CD14-positive monocyte (primary cell): ENCODE results near the gene NAT9. TPM values are rescaled to one million over a fixed set of nuclear protein-coding genes. Genes with fewer than 3 reads are reported as not detected.

Experiments used
- DNase-seq, 3 donors: peaks; one replicate each; pipeline ENCODE4 v3.0.0-alpha.2; 2011 to 2022
- H2AFZ ChIP-seq: 2 replicates; pipeline ENCODE4 v1.6.0; 2012; ENCODE audit warnings: mild to moderate bottlenecking, low read depth, low read length, inconsistent platforms; ENCODE audit not compliant: insufficient read depth, poor library complexity, severe bottlenecking
- H3K27ac ChIP-seq, 2 donors: 1 replicate in 1 of 2; 2 replicates in 1 of 2; pipeline ENCODE4 v1.5.1; 2012 to 2013; ENCODE audit warnings: low read length in 2 of 2, control low read depth in 1 of 2, inconsistent platforms in 1 of 2, low read depth in 1 of 2, mild to moderate bottlenecking in 1 of 2
- H3K27me3 ChIP-seq, 2 donors: one replicate each; pipeline versions ENCODE4 v1.6.0 to v1.6.1; 2011 to 2013; ENCODE audit warnings: low read length in 2 of 2; ENCODE audit not compliant: control insufficient read depth in 2 of 2, insufficient read depth in 2 of 2
- H3K36me3 ChIP-seq, 2 donors: replicated peaks in 1 of 2; 1 replicate in 1 of 2; 2 replicates in 1 of 2; pipeline versions ENCODE4 v1.5.1 to v1.6.1; 2012 to 2013; ENCODE audit warnings: low read length in 2 of 2, control low read depth in 1 of 2, inconsistent platforms in 1 of 2, mild to moderate bottlenecking in 1 of 2; ENCODE audit not compliant: insufficient read depth in 2 of 2, control insufficient read depth in 1 of 2
- H3K4me1 ChIP-seq, 2 donors: 1 replicate in 1 of 2; 2 replicates in 1 of 2; pipeline versions ENCODE4 v1.5.1 to v1.6.1; 2012 to 2013; ENCODE audit warnings: low read length in 2 of 2, control low read depth in 1 of 2, inconsistent platforms in 1 of 2, mild to moderate bottlenecking in 1 of 2, moderate library complexity in 1 of 2; ENCODE audit not compliant: insufficient read depth in 2 of 2, control insufficient read depth in 1 of 2
- H3K4me2 ChIP-seq: replicated peaks from 2 replicates; pipeline ENCODE3; 2012; ENCODE audit warnings: low read length, moderate library complexity, mild to moderate bottlenecking; ENCODE audit not compliant: poor library complexity, severe bottlenecking; ENCODE audit errors: extremely low read depth
- H3K4me3 ChIP-seq, 3 experiments: fragments of 200-600 bp in 1 of 3; sonication (generic) in 1 of 3; replicated peaks in 1 of 3; 1 replicate in 2 of 3; 2 replicates in 1 of 3; pipeline ENCODE4 v1.5.1; 2011 to 2013; ENCODE audit warnings: low read length in 3 of 3, mild to moderate bottlenecking in 3 of 3, control low read depth in 2 of 3, low read depth in 2 of 3, inconsistent platforms in 1 of 3, moderate library complexity in 1 of 3
- H3K79me2 ChIP-seq: 2 replicates; pipeline ENCODE4 v1.6.0; 2012; ENCODE audit warnings: mild to moderate bottlenecking, control low read depth, inconsistent platforms, low read length, moderate library complexity; ENCODE audit not compliant: insufficient read depth
- H3K9ac ChIP-seq: 2 replicates; pipeline ENCODE4 v1.6.0; 2017; ENCODE audit warnings: low read length, mild to moderate bottlenecking; ENCODE audit not compliant: insufficient read depth, poor library complexity, severe bottlenecking
- H3K9me3 ChIP-seq, 2 donors: replicated peaks in 1 of 2; 1 replicate in 1 of 2; 2 replicates in 1 of 2; pipeline versions ENCODE4 v1.5.1 to v1.6.1; 2012 to 2013; ENCODE audit warnings: low read length in 2 of 2, control low read depth in 1 of 2; ENCODE audit not compliant: control insufficient read depth in 1 of 2, insufficient read depth in 1 of 2
- H4K20me1 ChIP-seq: 2 replicates; pipeline ENCODE4 v1.6.0; 2012; ENCODE audit warnings: mild to moderate bottlenecking, low read length, control low read depth, moderate library complexity; ENCODE audit not compliant: insufficient read depth
- H3K27ac Mint-ChIP-seq, 7 donors: one replicate each; pipeline ENCODE4 v1.8.0; 2020; ENCODE audit warnings: mild to moderate bottlenecking in 7 of 7, mixed read lengths in 7 of 7, moderate library complexity in 6 of 7, inconsistent platforms in 2 of 7
- H3K27me3 Mint-ChIP-seq, 3 donors: one replicate each; pipeline ENCODE4 v1.8.0; 2021 to 2022; ENCODE audit warnings: low read depth in 3 of 3, mild to moderate bottlenecking in 3 of 3, mixed read lengths in 3 of 3, moderate library complexity in 3 of 3, inconsistent platforms in 1 of 3
- H3K36me3 Mint-ChIP-seq, 2 donors: one replicate each; pipeline ENCODE4 v1.8.0; 2020; ENCODE audit warnings: mixed read lengths in 2 of 2, inconsistent platforms in 1 of 2, mild to moderate bottlenecking in 1 of 2
- H3K4me1 Mint-ChIP-seq: one replicate; pipeline ENCODE4 v1.8.0; 2020; ENCODE audit warnings: mild to moderate bottlenecking, mixed read lengths
- H3K4me3 Mint-ChIP-seq, 2 donors: one replicate each; pipeline ENCODE4 v1.8.0; 2020; ENCODE audit warnings: mild to moderate bottlenecking in 2 of 2, mixed read lengths in 2 of 2, moderate library complexity in 1 of 2
- H3K9me3 Mint-ChIP-seq, 7 donors: one replicate each; pipeline ENCODE4 v1.8.0; 2020 to 2022; ENCODE audit warnings: mixed read lengths in 7 of 7, mild to moderate bottlenecking in 6 of 7, moderate library complexity in 6 of 7, inconsistent platforms in 2 of 7
- WGBS: methylation state at CpG from one replicate; pipeline ENCODE4 v1.1.5; 2013; ENCODE audit warnings: missing lambda C conversion rate; ENCODE audit not compliant: insufficient coverage; 5-methylcytosine and 5-hydroxymethylcytosine counted together
- intact Hi-C, 2 donors: fragments of 100-400 bp; cut with micrococcal nuclease; formaldehyde crosslinking; loops; one replicate each; pipeline versions ENCODE4 v1.15.0 to v1.15.1; 2023
- polyA plus RNA-seq, 3 donors: library from polyadenylated mRNA; depleted of rRNA in 1 of 3; unstranded in 2 of 3; stranded (reverse) in 1 of 3; fragments of 300-500 nt in 2 of 3; fragments of >200 nt in 1 of 3; fragmentation: Illumina TruSeq in 2 of 3; gene quantifications; 1 replicate in 2 of 3; 2 replicates in 1 of 3; pipeline ENCODE4 v1.2.3, GENCODE V29; 2012 to 2021
- TF ChIP-seq, protein P1 (sequence below): fragments of 200-600 bp; IDR thresholded peaks from one replicate; pipeline ENCODE4 v1.8.0; 2022; ENCODE audit warnings: antibody characterized with exemption, mild to moderate bottlenecking

Gene NAT9
- polyA plus RNA-seq, 3 donors: 7.1 to 95.6 (median 7.8) TPM

DNA sequence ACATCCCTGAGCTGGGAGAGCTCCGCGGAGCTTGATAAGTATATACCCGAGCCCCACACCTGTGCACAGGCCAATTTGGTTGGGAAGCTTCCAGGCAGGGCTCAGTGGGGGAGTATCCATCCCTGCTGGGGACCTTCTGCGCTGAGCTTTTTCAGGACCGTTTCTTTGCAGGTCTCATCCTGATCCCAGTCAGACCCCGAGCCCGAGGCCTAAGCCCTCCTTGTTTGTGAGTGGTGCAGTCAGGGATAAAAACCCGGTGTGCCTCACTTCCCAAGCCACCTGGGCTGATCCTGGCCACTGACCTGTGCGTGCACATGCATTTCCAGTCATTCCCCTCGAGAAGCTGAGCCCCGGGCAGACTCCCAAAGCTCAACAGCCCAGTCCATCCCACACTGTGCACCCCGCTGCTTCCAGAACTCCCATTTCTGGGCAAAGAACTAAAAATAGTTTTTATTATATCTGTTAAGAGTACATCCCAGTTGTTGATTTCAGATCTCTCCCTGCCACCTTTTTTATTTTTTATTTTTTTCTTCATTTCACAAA is 27.3 kb upstream of the NAT9 start:
- peaks cover 64 to 82% of the 10 kb centered on the region in 2 donors for H3K36me3 ChIP-seq
- Mint-ChIP-seq H3K9me3 (no peaks in the 10 kb centered on the region), H3K36me3 (peaks cover 87 to 93% of the 10 kb centered on the region in 2 donors), H3K27ac (no peak overlapping the region), H3K27me3 (peaks cover 2 to 6% (median 6%) of the 10 kb centered on the region in 3 donors), H3K4me3 (no peak overlapping the region), H3K4me1 (peaks cover 19% of the 10 kb centered on the region)
- peaks cover 4% of the 10 kb centered on the region for H3K79me2 ChIP-seq
- 97% methylated on average over 6 of the region's 12 CpGs for WGBS
- H4K20me1 ChIP-seq: peaks cover 61% of the 10 kb centered on the region
- peaks cover 14 to 19% of the 10 kb centered on the region in 2 donors for H3K4me1 ChIP-seq
- no peaks in the 10 kb centered on the region for H3K9me3 ChIP-seq
- H3K4me3 ChIP-seq: no peak overlapping the region
- intact Hi-C loops: no loop called here
- no peak overlapping the region for H3K27ac ChIP-seq
- H3K9ac ChIP-seq: no peak overlapping the region
- H3K4me2 ChIP-seq: no peak overlapping the region
- H3K27me3 ChIP-seq: no peaks in the 10 kb centered on the region
- no peak for DNase-seq
- no peak overlapping the region for H2AFZ ChIP-seq
- TF ChIP-seq, protein P1, sequence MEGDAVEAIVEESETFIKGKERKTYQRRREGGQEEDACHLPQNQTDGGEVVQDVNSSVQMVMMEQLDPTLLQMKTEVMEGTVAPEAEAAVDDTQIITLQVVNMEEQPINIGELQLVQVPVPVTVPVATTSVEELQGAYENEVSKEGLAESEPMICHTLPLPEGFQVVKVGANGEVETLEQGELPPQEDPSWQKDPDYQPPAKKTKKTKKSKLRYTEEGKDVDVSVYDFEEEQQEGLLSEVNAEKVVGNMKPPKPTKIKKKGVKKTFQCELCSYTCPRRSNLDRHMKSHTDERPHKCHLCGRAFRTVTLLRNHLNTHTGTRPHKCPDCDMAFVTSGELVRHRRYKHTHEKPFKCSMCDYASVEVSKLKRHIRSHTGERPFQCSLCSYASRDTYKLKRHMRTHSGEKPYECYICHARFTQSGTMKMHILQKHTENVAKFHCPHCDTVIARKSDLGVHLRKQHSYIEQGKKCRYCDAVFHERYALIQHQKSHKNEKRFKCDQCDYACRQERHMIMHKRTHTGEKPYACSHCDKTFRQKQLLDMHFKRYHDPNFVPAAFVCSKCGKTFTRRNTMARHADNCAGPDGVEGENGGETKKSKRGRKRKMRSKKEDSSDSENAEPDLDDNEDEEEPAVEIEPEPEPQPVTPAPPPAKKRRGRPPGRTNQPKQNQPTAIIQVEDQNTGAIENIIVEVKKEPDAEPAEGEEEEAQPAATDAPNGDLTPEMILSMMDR: no peak

DNA sequence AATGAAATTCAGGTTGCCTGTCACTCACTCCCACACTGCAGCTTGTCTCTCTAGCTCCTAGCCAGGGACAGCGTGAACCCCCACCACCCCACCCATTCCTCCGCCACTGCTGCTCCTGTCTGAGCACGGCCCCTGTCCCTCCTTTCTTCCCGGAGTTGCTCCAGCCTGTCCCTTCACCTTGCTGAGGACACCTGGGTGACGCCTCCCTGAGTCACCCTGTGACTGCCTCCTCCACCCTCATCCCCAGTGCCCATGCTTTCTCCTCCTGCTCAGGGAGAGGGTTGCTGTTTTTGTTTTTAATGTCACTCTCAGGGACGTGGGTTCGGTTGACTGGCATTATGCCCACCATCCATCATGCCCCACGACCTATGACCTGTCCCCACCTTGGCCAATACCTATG is 25.8 kb upstream of the NAT9 start:
- Histone ChIP-seq H2AFZ (no peak overlapping the region), H3K79me2 (no peaks in the 10 kb centered on the region), H3K4me2 (no peak overlapping the region), H3K4me3 (no peak overlapping the region), H3K27ac (no peak overlapping the region), H3K9me3 (no peaks in the 10 kb centered on the region), H3K9ac (no peak overlapping the region), H3K27me3 (no peaks in the 10 kb centered on the region), H4K20me1 (peaks cover 54% of the 10 kb centered on the region), H3K36me3 (peaks cover 80 to 98% of the 10 kb centered on the region in 2 donors), H3K4me1 (peaks cover 0 to 4% of the 10 kb centered on the region in 2 donors)
- intact Hi-C loops: no loop called here
- Mint-ChIP-seq H3K4me1 (peaks cover 5% of the 10 kb centered on the region), H3K9me3 (no peaks in the 10 kb centered on the region), H3K4me3 (no peak overlapping the region), H3K27me3 (peaks cover 2 to 6% (median 4%) of the 10 kb centered on the region in 3 donors), H3K36me3 (peaks cover 93 to 97% of the 10 kb centered on the region in 2 donors), H3K27ac (no peak overlapping the region)
- 100% methylated on average over 2 of the region's 8 CpGs for WGBS
- TF ChIP-seq, protein P1: no peak
- no peak for DNase-seq
